HG02610 (cell line): Measurements from ENCODE around the gene FOXK2.
A peak's percentile ranks its signal among the peaks of the same experiment; 100 is the strongest.

ENCODE experiments used
- ATAC-seq: cut with Tn5 transposase; IDR thresholded peaks from one replicate; pipeline ENCODE4 v1.9.1; 2021; ENCODE audit warnings: mild to moderate bottlenecking, moderate library complexity; ENCODE audit not compliant: unreplicated experiment

FOXK2 gene

GRCh38 chr17:82631544-82631943 lies 112.0 kb downstream of the FOXK2 start:
- no peak for ATAC-seq

GRCh38 chr17:82632451-82632850 lies 112.9 kb downstream of the FOXK2 start:
- no peak for ATAC-seq

DNA sequence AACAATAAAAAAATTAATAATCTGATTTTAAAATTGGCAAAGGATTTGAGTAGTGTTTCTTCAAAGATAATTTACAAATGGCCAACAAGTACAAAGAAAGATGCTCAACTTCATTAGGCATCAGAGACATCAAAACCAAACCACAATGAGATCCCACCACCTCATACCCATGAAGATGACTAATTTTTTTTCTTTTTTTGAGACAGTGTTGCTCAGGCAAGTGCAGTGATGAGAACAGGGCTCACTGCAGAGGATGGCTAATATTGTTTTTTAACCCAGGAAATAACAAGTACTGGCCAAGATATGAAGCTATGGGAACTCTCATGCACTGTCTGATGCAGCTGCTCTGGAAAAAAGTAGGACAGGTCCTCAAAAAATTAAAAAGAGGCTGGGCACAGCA lies 113.8 kb downstream of the FOXK2 start:
- no peak for ATAC-seq

DNA sequence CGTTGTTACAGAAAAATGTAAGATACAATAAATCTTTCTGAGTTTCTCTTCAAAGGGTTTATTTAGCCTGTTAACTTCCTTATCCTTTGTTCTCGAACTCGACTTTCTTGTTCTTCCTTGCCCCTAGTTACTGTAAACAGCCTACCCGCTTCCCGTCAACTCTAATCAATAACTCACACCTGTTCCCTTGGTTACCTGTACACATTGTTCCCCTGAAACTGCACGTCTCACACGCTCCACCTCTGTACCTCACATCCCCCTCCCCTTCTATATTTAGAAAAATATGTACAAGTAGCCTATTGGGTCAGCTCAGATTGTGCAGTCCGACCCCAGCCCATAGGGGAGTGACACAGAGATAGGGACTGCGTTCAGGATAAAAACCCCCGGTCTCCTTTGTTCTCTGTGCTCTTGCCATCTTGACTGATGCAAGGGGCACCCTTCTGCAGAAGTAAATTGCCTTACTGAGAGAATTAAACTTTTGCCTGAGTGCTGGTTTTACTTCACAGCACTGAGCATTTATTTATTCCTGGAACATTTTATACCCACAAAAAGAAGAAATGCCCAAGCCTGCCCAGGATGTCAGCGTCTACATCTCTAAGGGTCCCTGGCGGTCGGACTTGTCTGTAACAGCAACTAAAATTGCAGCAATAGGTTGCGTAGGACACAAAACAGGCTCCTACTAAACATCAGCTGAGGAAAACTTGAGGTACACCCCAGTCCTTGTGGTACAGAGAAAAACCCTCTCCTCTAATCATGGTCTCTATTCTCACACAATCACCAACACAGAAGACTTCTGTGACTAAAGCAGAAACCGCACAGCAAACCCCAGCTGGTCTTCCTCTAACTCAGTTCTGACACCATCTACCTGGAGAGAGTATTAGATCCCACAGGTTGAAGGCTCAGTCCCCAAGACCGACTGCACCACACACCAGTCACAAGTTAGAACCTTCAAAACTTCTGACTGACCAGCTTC lies 117.4 kb downstream of the FOXK2 start:
- ATAC-seq: no peak

DNA sequence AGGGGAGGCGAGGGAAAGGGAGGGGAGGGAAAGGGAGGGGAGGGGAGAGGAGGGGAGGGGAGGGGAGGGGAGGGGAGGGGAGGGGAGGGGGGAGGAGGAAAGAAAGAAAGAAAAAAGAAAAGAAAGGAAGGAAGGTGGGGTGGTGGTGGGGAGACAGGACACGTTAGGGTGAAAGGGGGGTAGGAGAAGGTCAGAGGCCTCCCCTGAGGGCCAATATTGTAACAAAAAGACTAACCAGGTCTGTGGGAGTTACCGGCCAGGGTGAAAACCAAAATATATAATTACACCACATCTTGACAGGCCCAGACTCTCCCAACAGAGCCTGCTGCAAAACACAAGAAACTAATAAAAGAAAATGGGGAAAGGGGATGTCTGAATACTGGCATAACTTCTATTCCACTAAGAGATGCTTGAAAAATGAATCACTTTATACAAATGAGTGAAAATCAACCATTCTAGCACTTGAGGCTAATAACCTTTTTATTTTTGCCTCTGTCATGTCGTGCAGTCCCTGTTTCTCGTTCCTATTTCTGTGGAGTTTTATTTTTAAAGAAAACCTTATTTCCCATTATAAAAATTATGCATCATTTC lies 118.7 kb downstream of the FOXK2 start:
- ATAC-seq: no peak

GRCh38 chr17:82639628-82640027 lies 120.1 kb downstream of the FOXK2 start:
- no peak for ATAC-seq

DNA sequence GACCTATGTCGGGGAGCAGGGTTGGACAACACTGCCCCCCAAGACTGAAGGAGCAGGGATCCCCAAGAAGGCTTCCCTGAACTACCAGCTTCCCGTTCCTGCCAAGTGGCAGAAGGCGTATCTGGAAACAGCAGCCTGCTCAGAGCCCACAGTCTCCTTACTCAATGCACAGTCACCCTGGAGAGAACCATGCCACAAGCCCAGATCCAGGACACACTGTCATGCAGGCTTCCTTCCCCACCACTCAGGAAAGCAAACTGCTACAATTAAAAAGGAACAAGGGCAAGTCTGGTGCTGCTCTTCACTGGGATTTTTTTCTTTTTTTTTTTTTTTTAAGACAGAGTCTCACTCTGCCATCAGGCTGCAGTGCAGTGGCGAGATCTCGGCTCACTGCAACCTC lies 120.5 kb downstream of the FOXK2 start:
- ATAC-seq: no peak

- ATAC-seq: no peak
Measured at GRCh38 chr17:82642022-82642421, 122.5 kb downstream of the FOXK2 start.

DNA sequence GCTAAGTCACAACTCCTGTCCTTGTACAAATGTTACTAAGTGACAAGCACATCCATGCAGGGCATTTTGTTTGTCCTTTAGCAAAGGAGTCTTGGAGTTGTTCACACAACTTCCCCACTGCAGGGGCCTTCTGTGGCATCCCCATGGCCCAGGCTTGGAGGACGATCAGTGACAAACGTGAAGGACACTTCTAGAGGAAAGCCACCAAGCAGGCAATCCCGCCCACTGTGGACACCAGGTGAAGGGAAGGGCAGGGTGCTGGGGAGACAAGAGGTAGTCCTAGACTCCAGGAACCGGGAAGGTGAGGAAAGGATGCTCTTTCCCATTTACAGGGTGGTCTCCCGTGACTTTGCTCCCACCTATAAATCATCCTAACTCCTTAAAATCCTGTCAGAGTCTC lies 124.6 kb downstream of the FOXK2 start:
- no peak for ATAC-seq

DNA sequence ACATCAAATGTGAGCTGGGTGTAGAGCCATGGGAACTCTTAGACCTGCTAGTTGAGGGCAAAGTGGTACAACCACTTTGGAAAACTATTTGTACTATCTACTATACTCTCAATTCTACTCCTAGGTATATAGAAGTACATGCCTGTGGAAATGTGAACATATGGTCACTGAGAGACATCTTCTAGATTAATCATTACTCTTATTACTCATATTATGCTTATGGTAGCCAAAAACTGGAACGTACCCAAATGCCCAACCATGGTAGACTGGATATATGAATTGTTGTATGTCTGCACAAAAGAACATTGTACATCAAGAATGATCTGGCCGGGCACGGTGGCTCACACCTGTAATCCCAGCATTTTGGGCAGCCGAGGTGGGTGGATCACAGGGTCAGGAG lies 126.0 kb downstream of the FOXK2 start:
- ATAC-seq: no peak

DNA sequence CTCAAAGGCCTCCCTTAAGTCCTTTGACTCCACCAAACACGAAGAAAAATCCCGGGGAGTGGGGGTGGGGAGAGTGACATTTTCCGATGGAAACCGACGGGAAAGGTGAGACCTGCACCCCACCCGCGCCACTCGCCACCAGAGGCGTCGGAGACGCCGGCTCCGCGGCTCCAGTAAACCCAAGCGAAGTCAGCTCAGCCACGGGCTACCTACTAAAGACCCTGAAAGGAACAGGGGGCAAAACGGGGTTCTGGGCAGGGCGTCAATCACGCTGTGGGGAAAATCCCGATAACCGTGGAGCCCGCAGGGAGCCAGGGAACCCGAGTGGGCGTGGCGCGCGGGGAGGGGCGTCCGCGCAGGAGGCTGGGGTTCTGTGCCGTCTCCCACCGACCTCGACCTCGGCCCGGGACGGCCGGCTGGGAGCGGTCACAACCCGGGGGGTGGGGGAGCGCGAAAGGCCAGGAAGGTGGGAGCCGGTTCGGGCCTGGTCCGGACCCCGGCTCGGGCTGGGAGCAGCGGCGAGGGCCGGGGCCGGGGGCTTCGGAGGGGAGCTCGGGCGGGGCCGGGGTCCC lies 128.1 kb downstream of the FOXK2 start:
- ATAC-seq: peak; percentile 22

- peak; percentile 69 for ATAC-seq
Measured at GRCh38 chr17:82648165-82648668, 128.7 kb downstream of the FOXK2 start, which contains the start of gene WDR45B. Gene WDR45B (minus strand): TSS chr17:82648444. CDS start chr17:82648340, 104 bp downstream.

GRCh38 chr17:82648742-82649331 lies 129.3 kb downstream of the FOXK2 start:
- ATAC-seq: no peak

DNA sequence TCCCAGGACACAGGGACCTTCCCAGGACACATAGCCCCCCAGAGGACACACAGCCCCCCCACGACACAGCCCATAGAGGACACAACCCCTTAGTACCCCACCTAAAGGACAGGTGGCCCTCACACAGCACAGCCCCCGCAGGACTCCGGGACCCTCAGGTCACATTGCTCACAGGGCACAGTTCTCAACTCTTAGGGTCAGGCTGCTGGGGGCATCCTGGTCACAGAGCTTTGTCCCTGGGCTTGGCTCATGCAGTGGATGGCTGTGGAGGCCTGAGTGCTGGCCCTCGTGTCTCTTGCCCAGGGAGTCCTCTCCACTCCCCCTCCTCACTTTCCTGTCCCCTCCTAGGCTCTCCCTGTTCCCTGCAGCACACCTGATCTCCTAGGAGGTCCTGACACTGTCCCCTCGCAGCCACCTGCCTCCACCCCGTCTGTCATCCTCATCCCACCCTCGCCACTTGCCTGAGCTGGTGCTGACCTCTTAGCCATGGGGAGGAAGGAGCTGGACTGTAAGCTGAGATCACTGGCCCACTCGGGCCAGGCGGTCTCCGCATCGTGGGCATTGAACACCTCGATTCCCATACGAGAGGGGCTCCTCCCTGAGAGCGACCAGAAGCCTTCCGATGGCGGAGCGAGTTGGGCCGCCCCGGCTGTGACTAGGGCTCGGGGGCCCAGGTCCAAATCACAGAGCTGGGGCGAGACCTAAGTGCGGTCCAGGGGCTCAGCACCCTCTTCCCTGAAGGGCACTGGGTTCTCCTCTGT lies 130.1 kb downstream of the FOXK2 start:
- ATAC-seq: no peak

DNA sequence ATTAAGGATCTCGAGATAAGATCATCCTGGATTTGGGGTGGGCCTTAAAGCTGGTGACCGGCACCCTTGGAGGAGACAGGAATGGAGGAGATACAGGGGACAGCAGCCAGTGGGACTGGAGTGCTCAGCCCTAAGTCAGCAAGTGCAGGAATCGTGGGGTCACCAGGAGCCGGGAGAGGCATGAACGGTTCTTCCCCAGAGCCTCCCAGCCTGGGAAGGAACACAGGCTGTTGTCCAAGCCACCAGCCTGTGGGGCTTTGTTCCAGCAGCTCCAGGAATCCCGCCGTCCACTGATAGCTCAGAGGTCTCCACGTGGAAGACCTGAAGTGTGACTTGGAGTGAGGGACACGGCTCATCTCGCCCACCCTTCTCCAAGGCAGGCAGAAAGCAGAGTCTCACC lies 131.2 kb downstream of the FOXK2 start:
- no peak for ATAC-seq

GRCh38 chr17:82653651-82654528 lies 134.4 kb downstream of the FOXK2 start:
- ATAC-seq: no peak
